GM10248 (cell line): ENCODE measurements around the gene TEPSIN.

ENCODE experiments used
- CTCF ChIA-PET: fragments of 300-600 bp; sonication (Branson Sonifier 250); formaldehyde crosslinking; extraction: SDS; loops from one replicate; lab custom pipeline; 2021; ENCODE audit warnings: antibody characterized with exemption; lab: Yijun Ruan, JAX
- POLR2A ChIA-PET: fragments of 350-650 bp; sonication (Branson Sonifier 250); formaldehyde crosslinking; extraction: SDS; loops from one replicate; lab custom pipeline; 2020; ENCODE audit warnings: antibody characterized with exemption; lab: Yijun Ruan, JAX
- DNase-seq: peaks from one replicate; pipeline ENCODE4 v3.0.0; 2012; ENCODE audit errors: extremely low spot score
- TF ChIP-seq, protein P1 (sequence below): IDR thresholded peaks from 2 replicates; pipeline ENCODE4 v1.5.1; 2012; ENCODE audit warnings: mild to moderate bottlenecking, low read depth; ENCODE audit errors: extremely low read depth, missing control alignments, control extremely low read depth

TEPSIN gene

DNA sequence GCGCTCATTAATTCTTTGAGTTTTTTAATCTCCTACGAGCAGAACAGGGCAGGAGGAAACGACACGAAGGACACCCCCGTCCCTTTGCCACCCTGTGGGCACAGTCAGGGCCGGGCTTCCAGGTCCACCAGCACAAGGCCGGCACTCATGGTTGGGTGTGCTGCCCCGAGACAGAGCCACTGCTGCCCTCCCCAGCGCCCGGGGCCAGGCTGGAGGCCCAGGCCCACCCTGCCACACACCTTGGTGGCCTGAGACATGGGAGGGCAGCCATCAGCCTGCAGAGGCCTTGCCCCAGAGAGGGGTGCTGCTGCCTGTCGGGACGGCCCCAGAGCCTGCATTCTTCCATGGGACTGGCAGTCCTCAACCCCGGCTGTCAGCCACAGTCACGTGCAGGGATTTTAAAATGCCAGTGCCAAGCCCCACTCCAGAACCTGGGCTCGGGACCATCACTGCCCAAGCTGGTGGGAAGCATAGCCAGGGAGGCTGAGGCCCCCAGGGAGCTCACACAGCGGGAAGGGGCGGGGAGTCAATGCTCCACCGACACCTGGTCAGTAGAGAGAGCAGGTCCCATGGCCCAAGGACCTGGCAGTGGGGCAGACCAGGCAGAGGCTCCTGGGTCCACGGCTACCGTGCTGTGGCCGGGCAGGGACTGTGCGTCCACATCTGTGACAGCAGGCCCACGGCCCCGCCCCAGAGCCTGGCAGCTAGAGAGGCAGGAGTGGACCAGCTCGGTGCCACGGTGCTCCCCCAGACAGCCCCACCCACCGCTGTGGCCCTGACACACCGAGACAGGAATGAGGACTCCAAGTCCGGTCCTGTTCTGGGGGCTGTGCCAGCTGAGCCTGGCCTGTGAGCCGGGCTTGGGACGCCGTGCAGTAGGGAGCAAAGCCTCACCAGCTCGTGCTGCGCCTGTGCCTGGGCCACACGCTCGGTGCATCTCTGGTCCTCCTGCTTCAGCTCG lies 43.6 kb downstream of the TEPSIN start:
- POLR2A ChIA-PET: no interaction called here
- CTCF ChIA-PET: interaction anchor here (1.3 kb wide), 1 partner anchor 45 kb away, joined by 3 read pairs; no protein-coding TSS in a partner anchor
- TF ChIP-seq, protein P1, sequence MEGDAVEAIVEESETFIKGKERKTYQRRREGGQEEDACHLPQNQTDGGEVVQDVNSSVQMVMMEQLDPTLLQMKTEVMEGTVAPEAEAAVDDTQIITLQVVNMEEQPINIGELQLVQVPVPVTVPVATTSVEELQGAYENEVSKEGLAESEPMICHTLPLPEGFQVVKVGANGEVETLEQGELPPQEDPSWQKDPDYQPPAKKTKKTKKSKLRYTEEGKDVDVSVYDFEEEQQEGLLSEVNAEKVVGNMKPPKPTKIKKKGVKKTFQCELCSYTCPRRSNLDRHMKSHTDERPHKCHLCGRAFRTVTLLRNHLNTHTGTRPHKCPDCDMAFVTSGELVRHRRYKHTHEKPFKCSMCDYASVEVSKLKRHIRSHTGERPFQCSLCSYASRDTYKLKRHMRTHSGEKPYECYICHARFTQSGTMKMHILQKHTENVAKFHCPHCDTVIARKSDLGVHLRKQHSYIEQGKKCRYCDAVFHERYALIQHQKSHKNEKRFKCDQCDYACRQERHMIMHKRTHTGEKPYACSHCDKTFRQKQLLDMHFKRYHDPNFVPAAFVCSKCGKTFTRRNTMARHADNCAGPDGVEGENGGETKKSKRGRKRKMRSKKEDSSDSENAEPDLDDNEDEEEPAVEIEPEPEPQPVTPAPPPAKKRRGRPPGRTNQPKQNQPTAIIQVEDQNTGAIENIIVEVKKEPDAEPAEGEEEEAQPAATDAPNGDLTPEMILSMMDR: no peak
- no peak for DNase-seq

DNA sequence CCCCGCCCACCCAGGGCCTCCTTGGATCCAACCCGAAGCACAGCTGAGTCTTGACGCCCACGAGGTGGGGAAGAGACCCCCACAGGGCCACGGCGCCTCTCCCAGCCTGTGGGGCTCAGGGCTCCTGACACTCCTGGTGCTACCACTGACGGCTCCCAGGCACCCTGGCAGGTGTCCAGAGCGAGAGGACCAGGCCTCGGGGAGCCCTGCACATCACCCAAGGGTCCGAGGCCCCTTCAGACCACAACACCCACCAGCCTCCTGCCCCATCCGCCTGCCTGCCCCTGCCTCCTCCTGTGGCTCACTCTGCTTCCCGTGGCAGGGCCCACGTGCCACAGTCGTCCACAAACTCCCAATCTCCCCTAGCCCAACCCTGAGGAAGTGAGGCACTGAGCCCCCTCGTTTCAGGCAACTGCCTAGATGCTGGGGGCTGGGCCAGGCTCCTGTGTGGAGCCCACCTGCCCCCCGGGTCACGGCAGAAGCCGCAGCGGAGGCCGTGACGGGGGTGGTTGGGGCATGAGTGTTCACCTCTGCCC lies 44.6 kb downstream of the TEPSIN start:
- POLR2A ChIA-PET: no interaction called here
- TF ChIP-seq, protein P1: no peak
- no peak for DNase-seq
- CTCF ChIA-PET: no interaction called here

- POLR2A ChIA-PET: no interaction called here
- CTCF ChIA-PET: no interaction called here
- TF ChIP-seq, protein P1: no peak
- peak; percentile 58 for DNase-seq
These were observed 45.2 kb downstream of the TEPSIN start for GRCh38 chr17:81193470-81194224.

- ChIA-PET POLR2A (no interaction called here), CTCF (no interaction called here)
- no peak for DNase-seq
- TF ChIP-seq, protein P1: no peak
These were observed 45.8 kb downstream of the TEPSIN start for GRCh38 chr17:81193051-81193410.

DNA sequence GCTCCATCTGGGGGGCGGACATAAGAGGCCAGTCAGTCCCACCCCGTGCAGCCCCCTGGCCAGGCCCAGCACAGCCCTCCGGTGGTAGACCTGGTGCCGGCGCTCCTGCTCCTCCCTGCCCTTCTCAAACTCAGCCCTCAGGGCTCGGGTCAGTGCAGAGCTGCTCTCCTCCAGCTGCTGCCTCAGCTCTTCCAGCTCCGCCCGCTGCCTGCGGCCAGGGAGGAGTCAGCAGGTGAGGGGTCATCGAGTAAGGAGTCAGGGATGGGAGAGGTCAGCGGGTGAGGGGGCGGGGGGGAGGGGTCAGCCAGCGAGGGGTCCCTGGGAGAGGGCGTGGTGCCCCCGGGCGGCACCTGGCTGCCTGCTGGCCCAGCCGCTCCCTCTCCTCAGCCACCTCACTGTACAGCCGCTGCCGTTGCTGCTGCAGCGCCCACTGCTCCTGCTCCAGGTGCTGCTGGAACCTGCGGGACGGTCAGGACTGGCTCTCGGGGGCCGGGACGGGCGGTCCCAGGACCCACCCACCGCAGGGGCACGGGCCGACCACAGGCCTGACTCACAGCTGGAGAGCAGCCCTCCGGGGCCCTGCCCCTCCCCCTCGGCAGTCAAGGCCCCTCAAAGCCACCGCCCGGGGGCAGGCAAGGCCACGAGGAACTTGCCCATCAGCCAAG lies 46.3 kb downstream of the TEPSIN start:
- POLR2A ChIA-PET: no interaction called here
- TF ChIP-seq, protein P1: no peak
- CTCF ChIA-PET: no interaction called here
- DNase-seq: no peak

DNA sequence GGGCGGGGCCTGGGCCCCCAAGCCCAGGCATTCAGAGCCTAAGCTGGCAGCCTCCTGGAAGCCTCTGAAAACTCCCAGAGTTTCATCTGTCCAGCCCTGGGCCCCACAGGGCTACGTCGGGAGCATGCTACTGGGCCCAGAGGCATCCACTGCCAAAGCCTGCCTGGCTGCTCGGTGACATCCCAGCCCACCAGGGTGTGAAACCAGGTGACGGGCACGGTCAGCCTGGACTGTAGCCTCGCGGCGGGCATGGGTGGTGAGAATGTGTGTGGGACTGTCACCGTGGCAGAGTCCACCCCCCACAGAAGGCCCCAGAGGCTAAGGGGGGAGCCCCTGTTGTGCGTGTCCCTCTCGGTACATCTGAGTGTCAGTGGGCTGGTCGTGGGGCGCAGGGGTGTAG lies 47.2 kb downstream of the TEPSIN start:
- no peak for DNase-seq
- TF ChIP-seq, protein P1: no peak
- ChIA-PET POLR2A (no interaction called here), CTCF (no interaction called here)
